Muscle layer of colon (tissue), 2 donors: ENCODE results near the gene TAF15.

ENCODE experiments used
- H3K27ac ChIP-seq: one replicate; pipeline ENCODE4 v1.7.0; 2013; ENCODE audit warnings: low read depth, mild to moderate bottlenecking, low read length, moderate library complexity
- H3K27me3 ChIP-seq, 2 donors: one replicate each; pipeline ENCODE4 v1.7.0; 2013; ENCODE audit warnings: low read length in 2 of 2, mild to moderate bottlenecking in 2 of 2; ENCODE audit not compliant: insufficient read depth in 2 of 2, control insufficient read depth in 1 of 2
- H3K36me3 ChIP-seq: one replicate; pipeline ENCODE4 v1.7.0; 2013; ENCODE audit warnings: mild to moderate bottlenecking, low read length; ENCODE audit not compliant: insufficient read depth
- H3K4me1 ChIP-seq: one replicate; pipeline ENCODE4 v1.7.0; 2013; ENCODE audit warnings: mild to moderate bottlenecking, low read length; ENCODE audit not compliant: insufficient read depth
- H3K4me3 ChIP-seq, 2 donors: one replicate each; pipeline ENCODE4 v1.7.0; 2013; ENCODE audit warnings: low read length in 2 of 2, low read depth in 1 of 2, mild to moderate bottlenecking in 1 of 2, moderate library complexity in 1 of 2
- H3K9ac ChIP-seq: one replicate; pipeline ENCODE4 v1.7.0; 2013; ENCODE audit warnings: low read length
- H3K9me3 ChIP-seq: one replicate; pipeline ENCODE4 v1.7.0; 2013; ENCODE audit warnings: mild to moderate bottlenecking, low read length
- donor health status: abdominal sarcoma.
- donor health status: Adenocarcinoma of cecum.

TAF15 gene

DNA sequence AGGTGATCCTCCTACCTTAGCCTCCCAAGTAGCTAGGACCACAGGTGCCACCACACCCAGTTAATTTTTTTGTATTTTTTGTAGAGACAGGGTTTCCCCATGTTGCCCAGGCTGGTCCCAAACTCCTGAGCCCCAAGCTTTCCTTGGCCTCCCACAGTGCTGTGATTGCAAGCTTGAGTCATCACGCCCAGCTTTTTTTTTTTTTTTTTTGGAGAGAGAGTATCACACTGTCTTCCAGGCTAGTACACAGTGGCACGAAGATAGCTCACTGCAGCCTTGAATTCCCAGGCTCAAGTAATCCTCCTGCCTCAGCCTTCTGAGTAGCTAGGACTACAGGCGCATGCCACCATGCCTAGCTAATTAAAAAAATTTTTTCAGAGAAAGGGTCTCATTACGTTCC is 32.2 kb downstream of the TAF15 start:
- peaks cover 51% of the 10 kb centered on the region for H3K36me3 ChIP-seq
- H3K9ac ChIP-seq: no peak overlapping the region
- no peaks in the 10 kb centered on the region for H3K27me3 ChIP-seq
- H3K27ac ChIP-seq: no peak overlapping the region
- no peak overlapping the region for H3K4me3 ChIP-seq
- no peaks in the 10 kb centered on the region for H3K9me3 ChIP-seq
- H3K4me1 ChIP-seq: no peaks in the 10 kb centered on the region

- no peak overlapping the region for H3K27ac ChIP-seq
- H3K4me3 ChIP-seq: no peak overlapping the region
- H3K9ac ChIP-seq: no peak overlapping the region
- no peaks in the 10 kb centered on the region for H3K9me3 ChIP-seq
- H3K36me3 ChIP-seq: peaks cover 57% of the 10 kb centered on the region
- no peaks in the 10 kb centered on the region for H3K27me3 ChIP-seq
- H3K4me1 ChIP-seq: no peaks in the 10 kb centered on the region
Measured at GRCh38 chr17:35842239-35842638, 33.0 kb downstream of the TAF15 start.

DNA sequence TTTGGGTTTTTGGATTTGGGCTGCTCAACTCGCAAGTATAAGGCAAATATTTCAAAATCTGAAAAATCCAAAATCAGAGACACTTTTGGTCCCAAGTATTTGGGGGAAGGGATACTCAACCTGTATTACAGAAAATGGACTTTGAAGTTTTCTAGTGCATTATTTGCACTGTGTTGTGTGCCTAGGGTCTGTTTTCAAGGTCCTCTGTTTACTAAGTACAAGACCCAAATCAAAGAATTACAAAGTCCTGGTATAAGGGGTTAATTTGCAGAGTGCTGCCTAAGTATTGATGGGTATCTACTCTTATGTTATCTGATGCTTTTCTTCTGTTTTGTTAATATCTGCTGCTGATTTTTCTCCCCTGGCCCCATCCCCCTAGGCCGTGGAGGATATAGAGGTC is 34.4 kb downstream of the TAF15 start:
- Histone ChIP-seq H3K4me1 (no peaks in the 10 kb centered on the region), H3K27ac (no peak overlapping the region), H3K9me3 (no peaks in the 10 kb centered on the region), H3K27me3 (no peaks in the 10 kb centered on the region), H3K4me3 (no peak overlapping the region), H3K9ac (no peak overlapping the region), H3K36me3 (peaks cover 67% of the 10 kb centered on the region)

- H3K27ac ChIP-seq: no peak overlapping the region
- H3K4me1 ChIP-seq: no peaks in the 10 kb centered on the region
- no peaks in the 10 kb centered on the region for H3K27me3 ChIP-seq
- H3K9me3 ChIP-seq: no peaks in the 10 kb centered on the region
- H3K4me3 ChIP-seq: no peak overlapping the region
- no peak overlapping the region for H3K9ac ChIP-seq
- peaks cover 71% of the 10 kb centered on the region for H3K36me3 ChIP-seq
Measured at GRCh38 chr17:35844547-35844946, 35.3 kb downstream of the TAF15 start.

GRCh38 chr17:35846055-35846809 is 36.9 kb downstream of the TAF15 start:
- H3K27ac ChIP-seq: no peak overlapping the region
- no peak overlapping the region for H3K4me3 ChIP-seq
- no peaks in the 10 kb centered on the region for H3K4me1 ChIP-seq
- no peaks in the 10 kb centered on the region for H3K9me3 ChIP-seq
- H3K27me3 ChIP-seq: no peaks in the 10 kb centered on the region
- H3K36me3 ChIP-seq: peaks cover 65% of the 10 kb centered on the region
- no peak overlapping the region for H3K9ac ChIP-seq

GRCh38 chr17:35847006-35847405 is 37.7 kb downstream of the TAF15 start:
- H3K36me3 ChIP-seq: peaks cover 61% of the 10 kb centered on the region

DNA sequence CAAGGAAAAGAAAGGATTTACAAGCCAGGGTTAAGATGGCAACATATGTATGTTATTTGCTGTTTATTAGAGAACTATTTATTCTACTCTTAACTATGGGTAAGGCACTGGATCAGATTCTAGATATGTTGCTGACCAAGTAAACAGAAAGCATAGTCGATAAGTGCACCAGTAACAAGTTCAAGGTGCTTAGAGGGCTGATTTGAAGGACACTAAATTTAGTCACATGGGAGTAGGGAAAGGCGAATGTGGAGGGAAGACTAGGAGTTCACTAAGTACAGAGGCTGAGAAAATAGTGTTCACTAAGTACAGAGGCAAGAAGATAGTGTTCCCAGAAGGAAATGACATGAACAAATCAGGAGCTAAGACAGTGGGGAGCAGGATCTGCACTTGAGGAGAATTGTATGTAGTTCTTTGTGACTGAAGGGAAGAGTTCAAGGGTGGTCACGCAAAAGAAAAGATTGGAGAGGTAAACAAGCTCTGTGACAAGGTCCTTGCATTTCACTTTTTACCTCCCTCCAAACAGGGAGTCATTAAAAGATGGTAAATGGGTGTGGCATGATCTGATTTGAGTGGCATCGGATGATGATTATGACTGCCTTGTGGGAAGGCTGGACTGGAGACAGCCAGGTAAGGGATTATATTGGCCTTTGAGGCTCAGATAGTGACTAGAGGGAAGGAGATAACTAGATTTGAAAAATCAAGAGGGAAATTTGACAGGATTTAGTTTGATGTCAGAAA is 38.5 kb downstream of the TAF15 start:
- no peaks in the 10 kb centered on the region for H3K27me3 ChIP-seq
- H3K9ac ChIP-seq: no peak overlapping the region
- H3K27ac ChIP-seq: no peak overlapping the region
- H3K36me3 ChIP-seq: peaks cover 53% of the 10 kb centered on the region
- no peaks in the 10 kb centered on the region for H3K4me1 ChIP-seq
- H3K9me3 ChIP-seq: no peaks in the 10 kb centered on the region
- no peak overlapping the region for H3K4me3 ChIP-seq

More at GRCh38 chr17:35847006-35847405, 37.7 kb downstream of the TAF15 start:
- H3K4me3 ChIP-seq: no peak overlapping the region
- H3K9me3 ChIP-seq: no peaks in the 10 kb centered on the region
- no peaks in the 10 kb centered on the region for H3K4me1 ChIP-seq
- no peaks in the 10 kb centered on the region for H3K27me3 ChIP-seq
- H3K27ac ChIP-seq: no peak overlapping the region
- H3K9ac ChIP-seq: no peak overlapping the region

GRCh38 chr17:35849469-35850348 is 40.4 kb downstream of the TAF15 start:
- Histone ChIP-seq H3K4me1 (no peaks in the 10 kb centered on the region), H3K9ac (no peak overlapping the region), H3K9me3 (no peaks in the 10 kb centered on the region), H3K27me3 (no peaks in the 10 kb centered on the region), H3K4me3 (no peak overlapping the region), H3K36me3 (peaks cover 37% of the 10 kb centered on the region), H3K27ac (no peak overlapping the region)

DNA sequence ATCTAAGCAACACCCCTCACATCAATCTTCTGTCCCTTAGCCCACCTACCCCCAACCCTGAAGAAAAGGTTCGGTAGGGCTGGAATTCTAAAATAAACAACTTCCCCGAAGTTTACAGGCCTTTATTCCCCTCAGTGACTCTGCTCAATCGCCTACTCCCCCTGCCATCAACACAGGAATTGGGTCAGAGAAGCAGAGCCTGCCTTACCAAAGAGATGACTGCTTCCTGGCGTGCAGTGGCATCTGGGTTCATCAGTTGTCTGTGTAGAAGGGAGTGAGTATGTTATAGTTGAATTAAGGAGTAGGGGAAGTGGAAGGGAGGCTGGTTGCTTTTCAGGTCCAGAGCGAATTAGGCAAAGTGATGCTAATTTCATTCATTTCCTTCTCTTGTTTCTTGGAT is 46.7 kb downstream of the TAF15 start:
- H3K27ac ChIP-seq: no peak overlapping the region
- H3K9ac ChIP-seq: no peak overlapping the region
- no peaks in the 10 kb centered on the region for H3K27me3 ChIP-seq
- no peaks in the 10 kb centered on the region for H3K4me1 ChIP-seq
- H3K4me3 ChIP-seq: no peak overlapping the region
- no peaks in the 10 kb centered on the region for H3K9me3 ChIP-seq
- no peaks in the 10 kb centered on the region for H3K36me3 ChIP-seq

DNA sequence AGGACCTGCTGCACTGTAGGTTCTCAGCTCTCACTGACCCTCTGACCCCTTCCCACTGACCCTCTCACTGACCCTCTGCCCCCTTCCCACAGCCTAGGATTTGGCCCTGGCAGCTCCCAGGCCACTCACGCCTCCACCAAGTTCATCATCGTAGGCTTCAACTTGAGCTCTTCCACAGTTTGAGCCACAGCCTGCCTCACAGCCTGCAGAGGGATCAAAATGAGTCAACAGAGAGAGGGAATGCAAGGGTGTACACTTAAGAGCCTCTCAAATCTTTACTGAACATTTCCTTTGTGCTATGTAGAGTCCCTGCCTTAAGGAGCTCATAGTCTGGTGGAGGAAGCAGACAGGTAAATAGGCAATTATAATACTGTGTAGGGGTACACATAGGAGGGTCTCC is 47.3 kb downstream of the TAF15 start:
- Histone ChIP-seq H3K9me3 (no peaks in the 10 kb centered on the region), H3K4me1 (no peaks in the 10 kb centered on the region), H3K36me3 (no peaks in the 10 kb centered on the region), H3K4me3 (no peak overlapping the region), H3K27me3 (no peaks in the 10 kb centered on the region), H3K9ac (no peak overlapping the region), H3K27ac (no peak overlapping the region)

DNA sequence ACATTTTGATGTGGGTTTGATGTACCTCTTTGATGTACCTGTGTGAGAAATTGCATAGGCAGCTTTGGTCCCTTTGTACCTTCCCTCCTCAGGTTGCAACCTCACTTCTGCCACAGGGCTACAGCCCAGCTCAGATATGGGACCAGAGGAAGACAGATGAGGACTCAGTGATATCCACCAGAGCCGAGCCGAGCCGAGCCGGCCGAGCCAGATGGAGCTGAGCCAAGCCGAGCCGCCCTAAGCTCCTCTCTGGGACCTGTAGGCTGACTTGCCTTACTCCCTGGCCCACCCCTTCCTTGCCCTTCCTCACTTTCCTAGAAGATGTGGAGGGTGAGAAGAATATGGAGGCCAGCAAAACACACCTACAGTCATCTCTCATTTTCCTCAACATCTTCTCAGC is 55.6 kb downstream of the TAF15 start:
- no peaks in the 10 kb centered on the region for H3K9me3 ChIP-seq
- no peak overlapping the region for H3K9ac ChIP-seq
- H3K27me3 ChIP-seq: no peaks in the 10 kb centered on the region
- no peak overlapping the region for H3K27ac ChIP-seq
- peaks cover 4% of the 10 kb centered on the region for H3K4me1 ChIP-seq
- H3K4me3 ChIP-seq: no peak overlapping the region
- no peaks in the 10 kb centered on the region for H3K36me3 ChIP-seq
